GM18507 (cell line): Measurements from ENCODE around the gene CEACAM7.
"Not testable (repeated sequence)": the region's sequence is repeated elsewhere in the genome, so short reads cannot be mapped to it uniquely, and the experiment has no call there.

Experiments used
- DNase-seq: peaks from one replicate; pipeline ENCODE4 v3.0.0; 2011; ENCODE audit warnings: low read depth; ENCODE audit not compliant: insufficient read length; ENCODE audit errors: extremely low spot score
- FAIRE-seq: peaks from 2 replicates; lab custom pipeline; 2011; peaks lifted over from hg19 to GRCh38; lab: Jason Lieb, UNC

Gene CEACAM7

GRCh38 chr19:41670755-41671154 is 17.3 kb downstream of the CEACAM7 start:
- DNase-seq: no peak
- FAIRE-seq: no peak

DNA sequence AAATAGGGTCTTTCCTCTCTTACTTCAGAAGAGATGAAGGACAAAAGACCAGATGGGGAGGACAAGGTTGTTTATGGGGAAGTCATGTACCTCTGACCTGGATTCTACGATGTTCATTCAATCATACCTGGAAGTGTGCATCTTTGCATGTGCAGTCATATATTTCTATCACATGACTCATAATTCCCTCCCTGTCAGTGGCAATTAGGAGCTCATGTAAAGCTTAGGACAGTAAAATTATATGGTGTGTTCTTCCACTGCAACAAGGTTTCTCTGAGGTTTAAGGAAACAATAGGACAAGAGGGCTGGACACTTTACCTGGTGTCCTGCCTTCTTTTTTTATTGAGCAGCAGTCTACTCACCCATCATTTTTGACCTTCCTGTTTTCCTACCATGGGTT is 19.8 kb downstream of the CEACAM7 start:
- DNase-seq (no peak), FAIRE-seq (no peak)

GRCh38 chr19:41666075-41666474 is 22.0 kb downstream of the CEACAM7 start:
- no peak for FAIRE-seq
- no peak for DNase-seq

DNA sequence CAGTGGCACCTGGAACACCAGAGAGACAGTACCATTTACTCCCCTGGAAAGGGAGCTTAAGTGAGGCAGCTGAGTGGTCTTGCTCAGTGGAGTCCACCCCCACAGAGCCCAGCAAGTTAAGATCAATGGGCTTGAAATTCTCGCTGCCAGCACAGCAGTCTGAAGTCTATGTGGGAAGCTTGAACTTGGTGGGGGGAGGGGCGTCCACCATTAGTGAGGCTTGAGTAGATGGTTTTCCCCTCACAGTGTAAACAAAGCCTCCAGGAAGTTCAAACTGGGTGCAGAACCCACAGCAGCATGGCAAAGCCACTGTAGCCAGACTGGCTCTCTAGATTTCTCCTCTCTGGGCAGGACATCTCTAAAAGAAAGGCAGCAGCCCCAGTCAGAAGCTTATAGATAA is 30.9 kb downstream of the CEACAM7 start:
- no peak for FAIRE-seq
- no peak for DNase-seq

- DNase-seq, FAIRE-seq: not testable (repeated sequence)
Observed at GRCh38 chr19:41656756-41657155, 31.3 kb downstream of the CEACAM7 start.

DNA sequence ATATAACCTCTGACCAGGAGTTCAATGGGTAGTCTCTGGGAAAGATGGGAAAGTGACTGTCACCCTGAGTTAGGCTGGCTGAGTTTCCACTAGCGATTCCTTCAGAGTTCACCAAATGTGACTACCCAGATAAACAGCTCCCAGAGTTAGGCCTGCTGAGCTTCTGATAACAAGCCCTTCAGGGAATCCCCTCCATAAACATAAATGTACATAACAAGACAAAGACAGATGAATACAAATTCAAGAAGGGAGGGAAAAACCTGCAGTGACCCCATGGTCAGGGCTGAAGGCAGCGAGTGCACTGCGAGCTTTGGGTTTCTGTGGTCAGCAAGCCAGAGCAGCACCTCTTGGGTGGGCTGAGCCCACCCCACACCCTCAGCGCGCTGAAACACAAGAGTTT is 35.8 kb downstream of the CEACAM7 start:
- no peak for DNase-seq
- FAIRE-seq: no peak

- FAIRE-seq (no peak), DNase-seq (no peak)
Observed at GRCh38 chr19:41649827-41650226, 38.2 kb downstream of the CEACAM7 start.

GRCh38 chr19:41646589-41647204 is 41.4 kb downstream of the CEACAM7 start:
- FAIRE-seq (no peak), DNase-seq (no peak)

- FAIRE-seq: peak; percentile 87
- DNase-seq: peak; percentile 50
Observed at GRCh38 chr19:41641879-41642485, 46.1 kb downstream of the CEACAM7 start.

- no peak for FAIRE-seq
- no peak for DNase-seq
Observed at GRCh38 chr19:41638641-41639081, 49.4 kb downstream of the CEACAM7 start.

DNA sequence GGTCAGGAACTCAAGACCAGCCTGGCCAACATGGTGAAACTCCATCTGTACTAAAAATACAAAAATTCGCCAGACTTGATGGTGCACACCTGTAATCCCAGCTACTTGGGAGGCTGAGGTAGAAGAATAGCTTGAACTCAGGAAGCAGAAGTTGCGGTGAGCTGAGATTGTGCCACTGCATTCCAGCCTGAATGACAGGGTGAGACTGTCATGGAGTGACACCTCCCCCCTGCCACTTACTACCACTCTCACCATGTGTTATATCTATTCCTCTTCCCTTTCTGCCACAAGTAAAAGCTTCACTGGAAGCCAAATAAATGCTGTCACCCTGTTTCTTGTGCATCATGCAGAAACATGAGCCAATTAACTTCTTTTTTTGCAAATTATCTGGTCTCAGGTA is 50.6 kb downstream of the CEACAM7 start:
- no peak for DNase-seq
- FAIRE-seq: no peak

- FAIRE-seq (no peak), DNase-seq (no peak)
Observed at GRCh38 chr19:41627966-41628675, 59.9 kb downstream of the CEACAM7 start.

DNA sequence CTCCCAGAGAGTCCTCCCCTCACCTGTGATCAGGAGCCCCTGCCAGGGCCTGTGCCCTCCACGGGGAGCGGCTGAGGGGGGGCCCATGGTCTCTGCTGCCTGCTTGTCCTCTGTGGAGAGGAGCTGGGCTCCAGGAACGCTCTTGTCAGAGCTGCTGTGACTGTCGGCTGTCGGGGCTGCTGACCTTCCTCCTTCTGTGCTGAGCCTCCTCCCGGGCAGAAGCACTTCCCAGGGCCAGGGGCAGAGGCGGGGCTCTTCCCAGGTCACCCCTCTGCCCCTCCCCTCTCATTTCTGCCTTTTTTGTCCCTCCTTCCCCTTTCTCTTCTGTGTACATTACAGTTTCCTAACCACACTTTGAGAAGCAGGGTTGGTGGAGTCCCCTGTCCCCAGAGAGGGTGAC is 61.2 kb downstream of the CEACAM7 start, which contains the start of gene CEACAM4:
Gene CEACAM4, minus strand, starts transcription at position 198 of the 400 bp plus-strand sequence. Its CDS starts 111 bp downstream, at position 87.
- no peak for DNase-seq
- FAIRE-seq: no peak

DNA sequence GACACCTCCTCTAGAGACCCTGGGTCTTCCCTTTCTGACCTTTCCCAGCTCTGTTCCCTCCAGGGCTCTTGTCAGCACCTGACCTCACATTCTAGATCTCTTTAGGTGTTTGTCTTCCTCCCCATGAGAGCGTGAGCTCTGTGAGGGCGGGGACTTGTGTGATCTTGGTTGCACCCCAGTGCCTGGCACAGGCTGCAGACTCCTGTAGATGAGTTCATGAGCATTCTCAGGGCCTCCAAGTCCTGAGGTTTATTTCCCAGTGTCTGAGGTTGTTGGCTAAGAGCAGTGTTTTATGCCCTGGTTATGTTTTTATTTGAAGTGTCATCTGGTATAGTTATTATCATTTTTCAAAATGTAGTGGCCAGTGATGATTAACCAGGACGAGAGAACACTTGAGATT is 61.8 kb downstream of the CEACAM7 start:
- FAIRE-seq: no peak
- no peak for DNase-seq

GRCh38 chr19:41624937-41625336 is 63.1 kb downstream of the CEACAM7 start:
- no peak for FAIRE-seq

DNA sequence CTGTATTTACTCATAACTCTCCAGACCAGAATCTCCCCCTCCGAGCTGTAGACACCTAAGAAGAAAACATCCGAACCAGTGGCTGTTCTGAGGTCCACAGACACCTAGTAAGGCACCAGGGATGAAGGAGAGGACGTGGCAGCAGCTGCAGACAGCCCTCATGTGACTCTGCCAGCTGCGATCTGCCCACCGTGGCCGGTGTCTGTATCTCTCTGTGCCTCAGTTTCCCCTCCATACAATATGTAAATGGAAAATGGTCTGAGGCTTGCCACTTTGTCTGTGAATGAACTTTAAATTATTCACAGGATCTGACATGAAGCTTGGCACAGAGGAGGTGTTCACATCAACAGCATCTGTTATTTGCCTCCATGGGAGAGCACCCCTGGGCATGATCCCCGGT is 63.6 kb downstream of the CEACAM7 start:
- FAIRE-seq: no peak
- DNase-seq: no peak

More at GRCh38 chr19:41624937-41625336, 63.1 kb downstream of the CEACAM7 start:
- DNase-seq: no peak

- no peak for FAIRE-seq
- DNase-seq: no peak
Observed at GRCh38 chr19:41623360-41623759, 64.7 kb downstream of the CEACAM7 start.
